ENCODE measurements around the gene MORC4.

The MORC4 gene

DNA sequence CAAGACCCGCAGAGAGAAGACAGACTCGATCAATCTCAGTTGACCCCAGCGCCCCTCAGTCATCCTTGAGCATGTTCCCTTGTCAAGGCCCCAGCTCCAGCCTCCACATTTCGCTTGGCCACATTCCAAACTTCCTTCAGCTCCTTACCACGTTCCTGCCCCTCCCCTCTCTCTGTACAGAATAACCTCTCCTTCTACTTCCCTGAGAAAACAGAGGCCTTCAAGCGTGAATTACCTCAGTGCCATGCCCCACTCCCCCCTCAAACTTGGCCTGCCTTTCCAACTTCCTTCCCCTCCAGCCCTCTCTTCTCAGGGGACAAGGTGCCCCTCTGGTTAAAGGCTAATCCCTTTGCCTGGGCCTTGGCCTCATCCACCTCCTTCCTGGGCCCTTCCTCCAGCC, 93.7 kb downstream of the MORC4 start:
- in situ Hi-C loops (cut with HindIII; ENCODE audit: low pct_ligation_motif_present, low sequenced_read_pairs) = no loop called here
- Histone ChIP-seq H3K4me3 (ENCODE audit: low read depth, low read length) (no peak overlapping the region), H3K27me3 (replicated peaks) (no peaks in the 10 kb centered on the region), H3K36me3 (replicated peaks) (no peaks in the 10 kb centered on the region), H3K27ac (no peak overlapping the region)
- TF ChIP-seq, protein P1, sequence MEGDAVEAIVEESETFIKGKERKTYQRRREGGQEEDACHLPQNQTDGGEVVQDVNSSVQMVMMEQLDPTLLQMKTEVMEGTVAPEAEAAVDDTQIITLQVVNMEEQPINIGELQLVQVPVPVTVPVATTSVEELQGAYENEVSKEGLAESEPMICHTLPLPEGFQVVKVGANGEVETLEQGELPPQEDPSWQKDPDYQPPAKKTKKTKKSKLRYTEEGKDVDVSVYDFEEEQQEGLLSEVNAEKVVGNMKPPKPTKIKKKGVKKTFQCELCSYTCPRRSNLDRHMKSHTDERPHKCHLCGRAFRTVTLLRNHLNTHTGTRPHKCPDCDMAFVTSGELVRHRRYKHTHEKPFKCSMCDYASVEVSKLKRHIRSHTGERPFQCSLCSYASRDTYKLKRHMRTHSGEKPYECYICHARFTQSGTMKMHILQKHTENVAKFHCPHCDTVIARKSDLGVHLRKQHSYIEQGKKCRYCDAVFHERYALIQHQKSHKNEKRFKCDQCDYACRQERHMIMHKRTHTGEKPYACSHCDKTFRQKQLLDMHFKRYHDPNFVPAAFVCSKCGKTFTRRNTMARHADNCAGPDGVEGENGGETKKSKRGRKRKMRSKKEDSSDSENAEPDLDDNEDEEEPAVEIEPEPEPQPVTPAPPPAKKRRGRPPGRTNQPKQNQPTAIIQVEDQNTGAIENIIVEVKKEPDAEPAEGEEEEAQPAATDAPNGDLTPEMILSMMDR (IDR thresholded peaks at IDR 0.05; ENCODE audit: low read depth, low read length, missing control alignments) = no peak
- DNase-seq = no peak

DNA sequence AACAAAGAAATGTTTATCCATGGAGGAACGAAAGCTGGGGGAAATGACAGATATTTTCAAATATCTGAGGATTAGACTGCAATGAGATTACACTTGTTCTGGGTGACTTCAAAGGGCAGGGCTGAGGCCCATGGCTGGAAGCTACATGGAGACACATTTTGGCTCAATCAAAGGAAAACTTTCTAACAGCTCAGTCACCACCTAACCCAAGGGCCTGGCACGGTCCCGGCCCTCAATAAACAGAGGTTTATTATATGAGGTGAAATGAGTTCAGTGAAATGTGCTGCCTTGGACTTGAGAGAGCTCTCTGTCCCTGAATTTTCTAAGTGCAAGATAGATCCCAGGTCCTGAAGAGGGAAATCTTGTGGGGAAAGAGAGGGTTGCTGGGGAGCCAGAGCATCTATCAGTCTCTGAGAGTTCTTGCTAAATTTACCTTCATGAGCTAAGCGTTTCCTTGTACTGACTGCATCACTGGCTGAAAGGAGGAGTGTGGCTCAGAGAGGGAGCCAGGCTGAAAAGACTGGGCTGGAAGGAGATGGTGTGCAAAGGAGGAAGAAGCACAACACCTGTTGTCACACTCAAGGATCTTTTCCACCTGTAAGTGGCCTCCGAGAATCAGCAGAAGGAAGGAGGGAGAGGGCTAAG, 94.8 kb downstream of the MORC4 start:
- no peak overlapping the region for H3K27ac ChIP-seq
- in situ Hi-C loops (cut with HindIII; ENCODE audit: low pct_ligation_motif_present, low sequenced_read_pairs) = no loop called here
- no peak overlapping the region for H3K4me3 ChIP-seq (ENCODE audit: low read depth, low read length)
- TF ChIP-seq, protein P1 (IDR thresholded peaks at IDR 0.05; ENCODE audit: low read depth, low read length, missing control alignments) = no peak
- DNase-seq = no peak
- H3K27me3 ChIP-seq (replicated peaks) = no peaks in the 10 kb centered on the region
- no peaks in the 10 kb centered on the region for H3K36me3 ChIP-seq (replicated peaks)

DNA sequence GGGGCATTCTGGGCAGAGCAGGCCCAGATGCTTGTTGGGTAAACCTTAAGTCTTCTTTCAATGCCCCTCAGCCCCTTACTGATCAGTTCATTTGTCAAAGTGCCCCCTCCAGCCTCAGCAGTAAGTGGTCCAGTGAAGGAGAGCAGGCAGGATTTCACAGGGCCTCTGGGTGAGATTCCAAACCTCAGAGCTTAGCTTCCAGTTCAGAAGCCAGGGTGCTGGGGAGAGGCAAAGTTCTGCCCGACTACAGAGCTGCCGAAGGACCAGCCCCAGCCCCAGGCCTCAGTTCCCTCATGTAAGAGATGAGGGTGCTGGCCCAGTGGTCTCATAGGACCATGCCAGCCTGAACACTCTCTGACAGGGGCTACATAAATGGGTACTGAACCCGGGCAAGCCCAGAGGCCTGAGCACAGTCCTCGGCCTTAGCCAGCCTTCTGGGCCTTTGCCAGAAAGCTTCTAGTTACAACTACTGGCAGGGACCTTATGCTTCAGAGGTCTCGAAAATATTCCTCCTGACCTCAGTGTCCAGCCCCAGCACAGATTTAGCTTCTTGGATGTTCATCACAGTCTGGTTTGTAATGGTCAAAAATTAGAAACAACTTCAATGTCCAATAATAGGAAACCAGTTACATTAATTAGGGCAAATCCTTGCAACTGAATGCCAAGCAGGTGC, 96.0 kb downstream of the MORC4 start:
- no peak overlapping the region for H3K27ac ChIP-seq
- in situ Hi-C loops (cut with HindIII; ENCODE audit: low pct_ligation_motif_present, low sequenced_read_pairs) = no loop called here
- H3K27me3 ChIP-seq (replicated peaks) = no peaks in the 10 kb centered on the region
- no peak overlapping the region for H3K4me3 ChIP-seq (ENCODE audit: low read depth, low read length)
- no peaks in the 10 kb centered on the region for H3K36me3 ChIP-seq (replicated peaks)
- no peak for DNase-seq
- TF ChIP-seq, protein P1 (IDR thresholded peaks at IDR 0.05; ENCODE audit: low read depth, low read length, missing control alignments) = no peak

DNA sequence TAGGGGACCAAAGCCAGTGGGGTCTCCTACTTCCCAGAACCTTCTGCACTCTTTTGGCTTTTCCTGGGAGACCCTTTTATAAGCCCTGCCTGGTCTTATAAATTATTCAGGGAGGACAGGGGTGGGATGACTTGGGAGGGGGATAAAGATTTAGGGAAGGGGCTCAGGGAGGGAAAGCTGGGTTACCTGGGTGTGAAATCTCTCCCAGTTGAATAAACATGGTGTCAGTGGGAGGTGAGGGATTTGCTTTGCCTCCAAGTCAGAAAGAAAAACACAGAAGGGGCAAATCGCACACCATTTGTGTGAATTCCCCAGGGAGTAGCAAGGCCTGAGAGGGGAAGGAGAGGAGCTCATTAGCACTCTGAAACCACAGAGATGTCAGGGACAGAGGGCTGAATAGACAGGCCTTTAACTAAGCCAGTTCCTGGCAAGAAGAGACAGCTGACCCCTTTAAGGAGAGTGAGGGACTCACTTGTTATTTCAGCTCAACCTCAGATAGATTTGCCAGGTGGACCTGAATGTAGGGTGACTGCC, 96.7 kb downstream of the MORC4 start, which contains the start of gene RIPPLY1:
TSS of gene RIPPLY1 (minus strand) at position 51 of the 534 bp plus-strand sequence. CDS start 54 bp downstream, outside the sequence.
- Histone ChIP-seq H3K27me3 (replicated peaks) (no peaks in the 10 kb centered on the region), H3K36me3 (replicated peaks) (no peaks in the 10 kb centered on the region), H3K4me3 (ENCODE audit: low read depth, low read length) (no peak within 1 kb of the TSS), H3K27ac (no peak within 1 kb of the TSS)
- no peak for DNase-seq
- in situ Hi-C loops (cut with HindIII; ENCODE audit: low pct_ligation_motif_present, low sequenced_read_pairs) = no loop called here
- TF ChIP-seq, protein P1 (IDR thresholded peaks at IDR 0.05; ENCODE audit: low read depth, low read length, missing control alignments) = no peak

DNA sequence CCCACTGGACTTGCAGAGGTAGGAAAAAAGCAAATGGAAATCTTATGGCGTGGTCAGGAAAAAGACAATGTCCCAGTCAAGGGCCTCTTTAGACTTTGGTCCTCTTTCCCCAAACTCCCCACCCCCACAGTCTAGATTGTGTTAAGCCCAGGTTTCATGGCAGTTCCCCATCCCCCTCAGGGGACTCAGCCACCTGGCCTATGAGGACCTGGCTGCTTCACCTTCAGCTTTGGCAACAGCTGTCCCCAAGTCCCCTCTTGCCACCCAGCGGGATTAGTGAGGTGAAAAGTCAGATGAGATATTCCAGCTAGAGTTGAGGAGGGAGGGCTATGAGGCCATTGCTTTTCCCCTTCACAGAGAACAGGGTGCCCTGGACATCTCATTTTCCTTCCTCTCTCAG, 97.3 kb downstream of the MORC4 start:
- no peak overlapping the region for H3K27ac ChIP-seq
- H3K36me3 ChIP-seq (replicated peaks) = no peaks in the 10 kb centered on the region
- no peak overlapping the region for H3K4me3 ChIP-seq (ENCODE audit: low read depth, low read length)
- in situ Hi-C loops (cut with HindIII; ENCODE audit: low pct_ligation_motif_present, low sequenced_read_pairs) = no loop called here
- TF ChIP-seq, protein P1 (IDR thresholded peaks at IDR 0.05; ENCODE audit: low read depth, low read length, missing control alignments) = no peak
- no peaks in the 10 kb centered on the region for H3K27me3 ChIP-seq (replicated peaks)
- DNase-seq = no peak
